Inferior parietal cortex (tissue), 1 donor: Measurements from ENCODE around the gene RAB11B.
A peak's percentile ranks its signal among the peaks of the same experiment; 100 is the strongest.
"Not testable (repeated sequence)": the region's sequence is repeated elsewhere in the genome, so short reads cannot be mapped to it uniquely, and the experiment has no call there.

ENCODE experiments used
- DNase-seq: peaks from one replicate; pipeline ENCODE4 v3.0.0-alpha.2; 2016; ENCODE audit errors: extremely low spot score

The RAB11B gene

DNA sequence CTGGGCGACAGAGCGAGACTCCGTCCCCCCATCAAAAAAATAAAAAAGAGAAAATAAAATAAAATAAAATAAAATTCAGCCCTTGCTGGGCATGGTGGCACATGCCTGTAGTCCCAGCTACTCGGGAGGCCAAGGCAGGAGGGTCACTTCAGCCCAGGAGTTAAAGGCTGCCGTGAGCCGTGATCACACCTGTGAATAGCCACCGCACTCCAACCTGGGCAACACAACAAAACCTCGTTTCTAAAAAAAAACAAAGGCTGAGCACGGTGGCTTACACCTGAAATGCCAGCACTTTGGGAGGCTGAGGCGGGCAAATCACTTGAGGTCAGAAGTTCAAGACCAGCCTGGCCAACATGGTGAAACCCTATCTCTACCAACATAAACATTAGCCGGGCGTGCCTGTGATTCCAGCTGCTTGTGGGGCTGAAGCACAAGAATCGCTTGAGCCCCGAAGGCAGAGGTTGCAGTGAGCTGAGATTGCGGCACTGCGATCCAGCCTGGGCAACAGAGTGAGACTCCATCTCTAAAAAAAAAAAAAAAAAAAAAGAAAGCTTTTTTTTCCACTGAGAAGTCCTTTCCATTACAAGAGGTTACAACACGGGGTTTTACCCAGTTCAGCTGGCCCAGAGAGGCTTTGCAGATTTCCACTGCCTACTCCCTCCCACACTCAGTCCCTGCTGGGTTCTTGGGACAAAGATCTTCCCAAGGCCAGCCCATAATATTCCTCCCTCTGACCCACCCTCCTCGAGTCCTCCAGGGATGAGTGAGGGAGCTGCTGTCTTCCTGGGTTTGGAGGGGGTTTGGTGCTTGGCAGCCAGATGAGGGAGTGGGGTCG, 19.8 kb upstream of the RAB11B start:
- no peak for DNase-seq

DNA sequence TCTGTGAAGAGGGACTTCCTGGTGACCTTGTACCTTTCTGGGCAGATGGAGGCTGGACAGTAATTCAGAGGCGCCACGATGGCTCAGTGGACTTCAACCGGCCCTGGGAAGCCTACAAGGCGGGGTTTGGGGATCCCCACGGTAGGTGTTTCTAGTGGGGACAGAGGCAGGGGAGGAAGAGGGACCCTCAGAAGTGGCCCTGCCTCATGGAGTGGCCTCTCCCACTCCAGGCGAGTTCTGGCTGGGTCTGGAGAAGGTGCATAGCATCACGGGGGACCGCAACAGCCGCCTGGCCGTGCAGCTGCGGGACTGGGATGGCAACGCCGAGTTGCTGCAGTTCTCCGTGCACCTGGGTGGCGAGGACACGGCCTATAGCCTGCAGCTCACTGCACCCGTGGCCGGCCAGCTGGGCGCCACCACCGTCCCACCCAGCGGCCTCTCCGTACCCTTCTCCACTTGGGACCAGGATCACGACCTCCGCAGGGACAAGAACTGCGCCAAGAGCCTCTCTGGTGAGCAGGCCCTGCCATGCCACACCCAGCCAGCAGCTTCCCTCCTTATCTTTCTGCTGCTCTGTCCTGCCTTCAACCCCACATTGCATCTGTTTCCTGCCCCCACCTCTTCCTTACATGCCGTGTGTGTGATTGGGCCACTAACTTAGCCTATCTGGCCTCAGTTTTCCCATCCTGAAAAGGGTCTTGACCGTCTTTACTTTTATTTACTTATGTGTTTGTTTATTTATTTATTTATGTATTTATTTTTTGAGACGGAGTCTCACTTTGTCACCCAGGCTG, 19.0 kb upstream of the RAB11B start:
- no peak for DNase-seq

DNA sequence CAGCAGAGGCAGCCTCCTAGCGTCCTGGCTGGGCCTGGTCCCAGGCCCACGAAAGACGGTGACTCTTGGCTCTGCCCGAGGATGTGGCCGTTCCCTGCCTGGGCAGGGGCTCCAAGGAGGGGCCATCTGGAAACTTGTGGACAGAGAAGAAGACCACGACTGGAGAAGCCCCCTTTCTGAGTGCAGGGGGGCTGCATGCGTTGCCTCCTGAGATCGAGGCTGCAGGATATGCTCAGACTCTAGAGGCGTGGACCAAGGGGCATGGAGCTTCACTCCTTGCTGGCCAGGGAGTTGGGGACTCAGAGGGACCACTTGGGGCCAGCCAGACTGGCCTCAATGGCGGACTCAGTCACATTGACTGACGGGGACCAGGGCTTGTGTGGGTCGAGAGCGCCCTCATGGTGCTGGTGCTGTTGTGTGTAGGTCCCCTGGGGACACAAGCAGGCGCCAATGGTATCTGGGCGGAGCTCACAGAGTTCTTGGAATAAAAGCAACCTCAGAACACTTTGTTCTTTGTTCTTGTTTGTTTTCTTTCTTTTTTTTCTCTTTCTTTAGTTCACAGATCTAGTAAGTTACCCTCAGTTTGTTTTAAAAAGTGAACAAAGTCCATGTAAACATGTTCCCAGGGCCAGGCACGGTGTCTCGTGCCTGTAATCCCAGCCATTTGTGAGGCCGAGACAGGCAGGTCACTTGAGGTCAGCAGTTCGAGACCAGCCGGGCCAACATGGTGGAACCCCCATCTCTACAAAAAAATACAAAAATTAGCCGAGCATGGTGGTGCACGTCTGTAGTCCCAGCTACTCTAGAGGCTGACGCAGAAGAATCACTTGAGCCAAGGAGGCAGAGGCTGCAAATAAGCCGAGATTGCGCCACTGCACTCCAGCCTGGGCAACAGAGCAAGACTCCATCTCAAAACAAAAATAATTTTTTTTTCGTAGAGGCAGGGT, 16.0 kb upstream of the RAB11B start:
- no peak for DNase-seq

DNA sequence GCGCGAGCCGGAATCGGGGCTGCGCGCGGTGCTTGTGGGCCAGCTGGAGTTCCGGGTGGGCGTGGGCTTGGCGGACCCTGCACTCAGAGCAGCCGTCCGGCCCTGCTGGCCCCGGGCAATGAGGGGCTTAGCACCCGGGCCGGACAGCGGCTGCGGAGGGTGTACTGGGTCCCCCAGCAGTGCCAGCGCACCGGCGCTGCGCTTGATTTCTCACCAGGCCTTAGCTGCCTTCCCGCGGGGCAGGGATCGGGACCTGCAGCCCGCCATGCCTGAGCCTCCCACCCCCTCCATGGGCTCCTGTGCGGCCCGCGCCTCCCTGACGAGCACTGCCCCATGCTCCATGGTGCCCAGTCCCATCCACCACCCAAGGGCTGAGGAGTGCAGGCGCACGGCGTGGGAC, 14.4 kb upstream of the RAB11B start:
- DNase-seq, result not testable (repeated sequence)

DNA sequence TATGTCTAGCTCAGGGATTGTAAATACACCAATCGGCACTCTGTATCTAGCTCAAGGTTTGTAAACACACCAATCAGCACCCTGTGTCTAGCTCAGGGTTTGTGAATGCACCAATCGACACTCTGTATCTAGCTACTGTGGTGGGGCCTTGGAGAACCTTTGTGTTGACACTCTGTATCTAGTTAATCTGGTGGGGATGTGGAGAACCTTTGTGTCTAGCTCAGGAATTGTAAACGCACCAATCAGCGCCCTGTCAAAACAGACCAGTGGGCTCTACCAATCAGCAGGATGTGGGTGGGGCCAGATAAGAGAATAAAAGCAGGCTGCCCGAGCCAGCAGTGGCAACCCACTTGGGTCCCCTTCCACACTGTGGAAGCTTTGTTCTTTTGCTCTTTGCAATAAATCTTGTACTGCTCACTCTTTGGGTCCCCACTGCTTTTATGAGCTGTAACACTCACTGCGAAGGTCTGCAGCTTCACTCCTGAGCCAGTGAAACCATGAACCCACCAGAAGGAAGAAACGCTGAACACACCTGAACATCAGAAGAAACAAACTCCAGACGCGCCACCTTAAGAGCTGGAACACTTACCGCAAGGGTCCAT, 13.7 kb upstream of the RAB11B start:
- not testable (repeated sequence) for DNase-seq

DNA sequence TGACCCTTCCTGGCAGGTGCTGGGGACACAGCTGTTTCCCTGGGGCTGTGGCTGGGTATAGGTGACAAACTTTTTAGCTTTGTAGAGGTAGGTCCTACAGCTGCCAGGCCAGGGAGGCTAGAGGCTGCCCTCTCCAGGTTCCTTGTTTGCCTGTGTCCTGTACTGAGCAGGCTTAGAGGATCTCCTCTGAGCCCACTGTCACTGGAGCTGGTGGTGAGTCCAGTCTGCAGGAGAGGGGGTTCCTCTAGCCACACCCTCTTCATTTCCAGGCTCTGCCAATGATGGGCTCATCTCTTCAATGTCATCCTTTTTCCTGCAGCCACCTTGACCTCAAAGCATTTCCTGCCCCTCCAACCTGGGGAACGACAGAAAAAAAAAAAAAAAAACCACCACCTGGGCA, 12.6 kb upstream of the RAB11B start:
- DNase-seq, result no peak

DNA sequence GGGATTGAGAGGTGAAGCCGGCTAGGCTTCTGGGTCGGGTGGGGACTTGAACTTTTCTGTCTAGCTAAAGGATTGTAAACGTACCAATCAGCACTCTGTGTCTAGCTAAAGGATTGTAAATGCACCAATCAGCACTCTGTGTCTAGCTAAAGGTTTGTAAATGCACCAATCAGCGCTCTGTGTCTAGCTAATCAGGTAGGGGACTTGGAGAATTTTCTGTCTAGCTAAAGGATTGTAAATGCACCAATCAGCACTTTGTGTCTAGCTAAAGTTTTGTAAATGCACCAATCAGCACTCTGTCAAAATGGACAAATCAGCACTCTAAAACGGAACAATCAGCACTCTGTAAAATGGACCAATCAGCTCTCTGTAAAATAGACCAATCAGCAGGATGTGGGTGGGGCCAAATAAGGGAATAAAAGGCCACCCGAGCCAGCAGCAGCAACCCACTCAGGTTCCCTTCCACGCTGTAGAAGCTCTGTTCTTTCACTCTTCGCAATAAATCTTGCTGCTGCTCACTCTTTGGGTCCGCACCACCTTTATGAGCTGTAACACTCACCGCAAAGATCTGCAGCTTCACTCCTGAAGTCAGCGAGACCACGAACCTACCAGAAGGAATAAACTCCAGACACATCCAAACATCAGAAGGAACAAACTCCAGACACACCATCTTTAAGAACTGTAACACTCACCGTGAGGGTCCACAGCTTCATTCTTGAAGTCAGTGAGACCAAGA, 10.8 kb upstream of the RAB11B start:
- DNase-seq, result not testable (repeated sequence)

DNA sequence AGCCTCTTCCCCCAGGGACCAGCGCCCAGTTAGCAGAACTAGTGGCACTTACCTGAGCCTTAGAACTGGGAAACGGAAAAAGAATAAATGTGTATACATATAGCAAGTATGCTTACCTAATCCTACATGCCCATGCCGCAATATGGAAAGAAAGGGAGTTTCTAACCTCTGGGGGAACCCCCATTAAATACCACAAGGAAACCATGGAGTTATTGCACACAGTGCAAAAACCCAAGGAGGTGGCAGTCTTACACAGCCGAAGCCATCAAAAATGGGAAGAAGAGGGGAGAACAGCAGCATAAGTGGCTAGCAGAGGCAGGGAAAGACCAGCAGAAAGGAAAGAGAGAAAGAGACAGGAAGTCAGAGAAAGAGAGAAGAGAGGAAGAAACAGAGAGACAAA, 5.6 kb upstream of the RAB11B start:
- not testable (repeated sequence) for DNase-seq

DNA sequence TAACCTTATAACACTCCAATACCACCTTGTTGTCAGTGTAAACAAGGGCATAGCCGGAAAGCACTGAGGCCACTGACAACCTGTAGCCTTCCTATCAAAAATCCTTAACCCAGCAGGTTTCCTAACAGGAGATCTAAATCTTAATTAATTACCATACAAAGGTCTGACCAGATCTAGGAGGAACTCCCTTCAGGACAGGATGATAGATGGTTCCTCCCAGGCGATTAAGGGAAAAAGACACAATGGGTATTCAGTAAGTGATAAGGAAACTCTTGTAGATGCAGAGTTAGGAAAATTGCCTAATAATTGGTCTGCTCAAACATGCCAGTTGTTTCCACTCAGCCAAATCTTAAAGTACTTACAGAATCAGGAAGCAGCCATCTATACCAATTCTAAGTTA, 5.1 kb upstream of the RAB11B start:
- DNase-seq, result not testable (repeated sequence)

DNA sequence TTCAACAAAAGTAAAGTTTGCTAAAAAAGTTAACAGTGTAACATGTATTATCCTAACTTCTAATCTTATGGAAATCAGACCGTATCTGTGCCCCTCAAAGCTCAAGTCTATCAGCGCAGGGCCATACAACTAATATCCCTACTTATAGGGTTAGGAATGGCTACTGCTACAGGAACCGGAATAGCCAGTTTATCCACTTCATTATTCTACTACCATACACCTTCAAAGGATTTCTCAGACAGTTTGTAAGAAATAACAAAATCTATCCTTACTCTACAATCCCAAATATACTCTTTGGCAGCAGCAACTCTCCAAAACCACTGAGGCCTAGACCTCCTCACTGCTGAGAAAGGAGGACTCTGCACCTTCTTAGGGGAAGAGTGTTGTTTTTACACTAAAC, 4.6 kb upstream of the RAB11B start:
- not testable (repeated sequence) for DNase-seq

DNA sequence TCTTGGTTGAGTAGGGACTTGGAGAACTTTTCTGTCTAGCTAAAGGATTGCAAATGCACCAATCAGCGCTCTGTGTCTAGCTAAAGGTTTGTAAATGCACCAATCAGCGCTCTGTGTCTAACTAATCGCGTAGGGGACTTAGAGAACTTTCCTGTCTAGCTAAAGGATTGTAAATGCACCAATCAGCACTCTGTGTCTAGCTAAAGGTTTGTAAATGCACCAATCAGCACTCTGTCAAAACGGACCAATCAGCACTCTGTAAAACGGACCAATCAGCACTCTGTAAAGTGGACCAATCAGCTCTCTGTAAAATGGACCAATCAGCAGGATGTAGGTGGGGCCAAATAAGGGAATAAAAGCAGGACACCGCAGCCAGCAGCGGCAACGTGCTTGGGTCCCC, 3.7 kb upstream of the RAB11B start:
- not testable (repeated sequence) for DNase-seq

DNA sequence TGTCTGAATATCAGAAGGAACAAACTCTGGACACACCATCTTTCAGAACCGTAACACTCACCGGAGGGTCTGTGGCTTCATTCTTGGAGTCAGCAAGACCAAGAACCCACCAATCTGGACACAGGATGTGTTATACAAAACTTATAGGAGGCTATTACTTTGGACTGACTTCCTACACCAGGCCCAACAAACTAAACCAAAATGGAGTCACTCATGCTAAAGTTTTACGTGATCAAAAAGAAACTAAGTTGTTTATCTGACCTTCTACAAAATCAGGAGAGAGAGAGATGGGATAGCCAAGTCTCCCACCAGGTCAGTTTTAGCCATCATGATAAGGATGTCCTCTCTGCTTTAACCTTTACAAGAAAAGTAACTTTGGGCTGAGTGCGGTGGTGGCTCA, 3.2 kb upstream of the RAB11B start:
- DNase-seq, result no peak

DNA sequence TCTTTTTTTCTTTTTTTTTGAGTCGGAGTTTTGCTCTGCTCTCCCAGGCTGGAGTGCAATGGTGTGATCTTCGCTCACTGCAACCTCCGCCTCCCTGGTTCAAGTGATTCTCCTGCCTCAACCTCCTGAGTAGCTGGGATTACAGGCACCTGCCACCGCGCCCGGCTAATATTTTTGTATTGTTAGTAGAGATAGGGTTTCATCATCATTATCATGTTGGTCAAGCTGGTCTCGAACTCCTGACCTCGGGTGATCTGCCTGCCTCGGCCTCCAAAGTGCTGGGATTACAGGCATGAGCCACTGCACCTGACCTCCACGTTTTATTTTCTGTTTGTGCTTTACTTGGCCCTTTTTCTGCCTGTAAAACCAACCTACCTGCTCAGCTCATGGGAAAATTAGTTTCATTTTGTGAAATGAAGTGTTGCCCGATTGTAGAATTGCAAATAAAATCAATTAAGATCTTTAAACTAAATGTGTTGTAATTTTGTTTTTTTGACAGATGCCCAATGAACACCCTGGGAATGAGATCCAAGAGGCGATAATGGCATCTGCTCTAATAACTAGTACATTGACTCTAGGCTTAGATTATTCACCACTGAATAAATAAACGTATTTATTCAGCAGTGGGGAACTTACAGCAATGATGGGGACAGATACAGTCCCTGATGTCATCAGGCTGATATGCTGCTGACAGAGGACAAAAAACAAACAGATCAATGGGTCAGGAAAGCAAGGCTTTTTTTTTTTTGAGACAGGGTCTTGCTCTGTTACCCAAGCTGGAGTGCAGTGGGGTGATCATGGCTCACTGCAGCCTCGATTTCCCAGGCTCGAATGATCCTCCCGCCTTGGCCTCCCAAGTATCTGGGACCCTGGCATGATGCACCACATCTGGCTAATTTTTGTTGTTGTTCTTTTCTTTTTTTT, 2.2 kb upstream of the RAB11B start:
- DNase-seq, result no peak

DNA sequence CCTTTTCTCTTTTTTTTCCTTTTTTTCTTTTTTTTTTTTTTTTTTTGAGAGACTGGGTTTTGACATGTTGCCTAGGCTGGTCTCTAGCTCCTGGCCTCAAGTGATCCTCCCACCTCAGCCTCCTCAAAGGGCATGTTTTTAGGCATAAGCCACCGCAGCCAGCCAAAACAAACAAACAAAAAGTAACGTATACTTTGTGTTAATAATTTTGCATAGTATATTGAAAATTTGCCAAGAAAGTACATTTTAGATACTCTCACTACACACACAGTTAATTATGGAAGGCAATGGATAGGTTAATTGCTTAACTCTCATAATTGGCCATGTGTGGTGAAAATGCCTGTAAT, 1.6 kb upstream of the RAB11B start:
- DNase-seq, result no peak

DNA sequence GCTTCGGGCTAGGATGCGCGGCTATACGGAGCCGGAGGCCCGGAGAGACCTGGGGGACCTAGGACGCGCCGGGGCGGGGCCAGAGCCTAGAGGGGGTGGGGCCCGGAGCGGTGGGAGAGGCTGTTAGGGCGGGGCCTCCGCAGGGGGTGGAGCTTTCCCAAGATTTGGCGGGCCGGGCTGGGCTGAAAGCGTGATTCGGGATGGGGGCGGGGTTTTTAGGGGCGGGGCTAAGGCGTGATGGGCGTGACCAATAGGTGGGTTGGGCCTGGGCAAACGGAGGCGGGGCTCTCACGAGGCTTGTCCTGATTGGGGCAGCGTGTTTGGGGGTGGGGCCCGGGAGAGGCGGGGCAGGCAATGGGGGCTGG, 439 bp downstream of the RAB11B start:
- DNase-seq, result peak; percentile 75

DNA sequence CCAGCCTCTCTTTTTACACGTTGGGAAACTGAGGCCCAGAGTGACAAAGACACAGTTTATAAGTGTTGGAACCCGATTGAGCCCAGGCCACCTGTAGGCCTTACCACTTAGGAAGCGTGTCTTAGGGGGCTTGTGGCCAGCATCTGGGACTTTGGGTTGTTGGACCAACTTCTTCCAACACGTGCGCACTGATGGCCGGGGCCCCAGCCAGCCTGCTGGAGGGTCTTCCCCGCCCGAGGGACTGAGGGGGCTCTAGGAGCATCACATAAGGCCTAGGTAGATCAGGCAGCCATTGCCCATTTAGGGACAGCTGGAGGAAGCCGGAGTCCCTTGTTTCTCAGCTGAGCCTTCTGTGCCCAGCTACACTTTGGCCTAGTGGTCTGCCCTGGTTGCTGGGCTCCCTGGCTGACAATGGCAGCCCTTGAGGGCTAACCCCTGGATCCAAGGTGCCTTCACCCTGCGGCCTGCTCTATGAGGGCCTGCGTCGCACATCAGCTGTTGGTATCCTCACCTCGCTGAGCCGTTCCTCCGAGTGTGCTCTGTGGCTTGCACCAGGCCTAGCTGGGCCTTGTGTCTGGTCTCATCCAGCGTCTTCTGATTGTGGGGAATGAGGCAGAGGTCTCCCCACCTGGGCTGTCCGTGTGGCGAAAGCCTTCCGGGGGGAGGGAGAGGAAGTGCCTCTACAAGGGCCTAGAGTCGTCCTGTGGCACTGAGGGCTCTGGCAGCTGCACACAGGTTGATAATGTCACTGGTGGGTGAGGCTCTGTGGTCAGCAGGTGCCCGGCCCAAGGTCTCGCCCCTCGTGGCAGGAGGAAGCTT, 1.2 kb downstream of the RAB11B start:
- DNase-seq, result no peak

DNA sequence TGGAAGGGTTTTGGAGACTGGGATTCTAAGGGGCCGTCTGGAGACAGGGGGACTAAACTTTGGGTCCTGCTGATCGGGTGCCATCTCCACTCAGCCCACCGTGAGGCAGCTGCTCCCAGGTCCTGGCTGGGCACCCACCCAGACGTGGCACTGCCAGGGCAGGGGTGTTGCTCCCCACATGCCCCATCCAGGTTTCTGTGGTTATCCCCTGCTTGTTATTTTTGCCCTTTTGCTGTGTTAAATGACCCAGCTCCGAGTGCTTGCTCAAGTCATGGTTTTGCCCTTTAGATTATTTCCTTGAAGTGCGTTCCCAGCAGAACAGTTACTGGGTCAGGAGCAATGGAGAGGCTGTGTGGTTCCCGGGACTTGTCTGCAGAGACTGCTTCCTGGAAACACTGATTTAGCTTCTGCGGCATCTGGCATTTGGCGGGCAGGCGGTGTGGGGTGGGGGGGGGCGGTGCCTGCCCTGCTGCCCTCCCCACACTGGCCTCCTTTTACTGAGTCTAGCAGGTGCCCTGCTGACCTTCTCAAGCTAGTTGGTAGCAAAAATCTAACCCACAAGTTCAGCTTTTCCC, 1.9 kb downstream of the RAB11B start:
- no peak for DNase-seq

DNA sequence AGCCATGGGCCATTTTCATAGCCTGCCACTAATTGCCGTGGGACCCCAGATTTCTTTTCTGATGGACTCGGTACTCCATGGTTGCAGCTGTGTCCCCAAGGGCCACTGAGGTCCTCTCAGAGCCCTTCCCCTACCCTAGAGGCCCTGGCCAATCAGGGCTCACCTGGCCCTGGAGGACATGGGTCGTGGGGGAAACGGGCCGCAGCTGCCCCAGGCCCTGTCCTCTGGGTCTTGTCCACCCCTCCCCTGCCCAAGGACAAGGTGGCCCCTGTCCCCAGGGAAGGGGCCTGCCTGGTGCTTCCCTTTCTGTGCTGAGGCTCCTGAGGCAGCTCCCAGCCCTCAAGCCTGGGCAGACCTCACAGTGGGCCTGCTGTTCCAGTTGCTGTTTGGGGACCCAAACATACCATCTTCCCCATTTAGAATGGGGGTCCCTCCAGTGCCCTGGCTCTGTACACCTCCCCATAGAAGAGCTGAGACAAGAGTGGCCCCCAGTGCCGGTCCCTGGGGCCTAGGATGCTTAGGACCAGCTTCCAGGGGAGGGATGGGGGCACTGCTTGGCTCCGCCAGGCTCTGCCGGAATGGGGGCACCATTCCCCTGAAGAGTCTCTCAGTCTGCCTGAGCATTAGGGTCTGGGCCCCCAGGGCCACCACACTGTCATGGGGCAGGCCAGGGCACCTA, 3.2 kb downstream of the RAB11B start:
- no peak for DNase-seq
